GM10266 (cell line): Measurements from ENCODE around the gene TUBA1A.
"Not testable (repeated sequence)": the region's sequence is repeated elsewhere in the genome, so short reads cannot be mapped to it uniquely, and the experiment has no call there.

Source experiments
- DNase-seq: peaks from one replicate; pipeline ENCODE4 v3.0.0; 2012; ENCODE audit errors: extremely low spot score
- TF ChIP-seq, protein P1 (sequence below): IDR thresholded peaks from 2 replicates; pipeline ENCODE4 v1.5.1; 2012; ENCODE audit warnings: mild to moderate bottlenecking, low read depth; ENCODE audit not compliant: control insufficient read depth, insufficient read depth; ENCODE audit errors: missing control alignments

Gene TUBA1A

DNA sequence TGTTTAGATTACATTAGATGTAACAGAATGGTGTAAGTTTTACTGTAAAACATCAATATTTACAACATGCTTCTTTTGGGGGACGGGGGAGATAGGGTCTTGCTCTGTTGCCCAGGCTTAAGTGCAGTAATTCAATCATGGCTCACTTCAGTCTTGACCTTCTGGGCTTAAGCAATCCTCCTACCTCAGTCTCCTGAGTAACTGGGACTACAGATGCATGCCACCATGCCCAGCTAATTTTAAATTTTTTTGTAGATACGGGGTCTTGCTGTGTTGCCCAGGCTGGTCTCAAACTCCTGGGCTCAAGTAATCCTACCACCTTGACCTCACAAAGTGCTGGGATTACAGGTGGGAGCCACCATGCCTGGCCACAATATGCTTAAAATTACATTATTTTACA lies 23.8 kb downstream of the TUBA1A start:
- no peak for DNase-seq
- TF ChIP-seq, protein P1, sequence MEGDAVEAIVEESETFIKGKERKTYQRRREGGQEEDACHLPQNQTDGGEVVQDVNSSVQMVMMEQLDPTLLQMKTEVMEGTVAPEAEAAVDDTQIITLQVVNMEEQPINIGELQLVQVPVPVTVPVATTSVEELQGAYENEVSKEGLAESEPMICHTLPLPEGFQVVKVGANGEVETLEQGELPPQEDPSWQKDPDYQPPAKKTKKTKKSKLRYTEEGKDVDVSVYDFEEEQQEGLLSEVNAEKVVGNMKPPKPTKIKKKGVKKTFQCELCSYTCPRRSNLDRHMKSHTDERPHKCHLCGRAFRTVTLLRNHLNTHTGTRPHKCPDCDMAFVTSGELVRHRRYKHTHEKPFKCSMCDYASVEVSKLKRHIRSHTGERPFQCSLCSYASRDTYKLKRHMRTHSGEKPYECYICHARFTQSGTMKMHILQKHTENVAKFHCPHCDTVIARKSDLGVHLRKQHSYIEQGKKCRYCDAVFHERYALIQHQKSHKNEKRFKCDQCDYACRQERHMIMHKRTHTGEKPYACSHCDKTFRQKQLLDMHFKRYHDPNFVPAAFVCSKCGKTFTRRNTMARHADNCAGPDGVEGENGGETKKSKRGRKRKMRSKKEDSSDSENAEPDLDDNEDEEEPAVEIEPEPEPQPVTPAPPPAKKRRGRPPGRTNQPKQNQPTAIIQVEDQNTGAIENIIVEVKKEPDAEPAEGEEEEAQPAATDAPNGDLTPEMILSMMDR = no peak

DNA sequence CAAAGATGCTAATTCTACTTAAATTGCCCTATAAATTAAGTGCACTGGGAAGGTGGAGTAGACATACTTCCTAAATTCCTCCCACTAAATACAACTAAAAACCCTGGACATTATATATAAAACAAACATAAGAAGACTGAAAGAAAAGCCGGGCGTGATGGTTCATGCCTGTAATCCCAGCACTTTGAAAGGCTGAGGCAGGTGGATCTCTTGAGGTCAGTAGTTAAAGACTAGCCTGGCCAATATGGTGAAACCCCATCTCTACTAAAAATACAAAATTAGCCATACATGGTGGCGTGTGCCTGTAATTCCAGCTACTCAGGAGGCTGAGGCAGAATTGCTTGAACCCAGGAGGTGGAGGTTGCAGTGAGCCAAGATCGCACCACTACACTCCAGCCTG lies 27.0 kb downstream of the TUBA1A start:
- DNase-seq = not testable (repeated sequence)

DNA sequence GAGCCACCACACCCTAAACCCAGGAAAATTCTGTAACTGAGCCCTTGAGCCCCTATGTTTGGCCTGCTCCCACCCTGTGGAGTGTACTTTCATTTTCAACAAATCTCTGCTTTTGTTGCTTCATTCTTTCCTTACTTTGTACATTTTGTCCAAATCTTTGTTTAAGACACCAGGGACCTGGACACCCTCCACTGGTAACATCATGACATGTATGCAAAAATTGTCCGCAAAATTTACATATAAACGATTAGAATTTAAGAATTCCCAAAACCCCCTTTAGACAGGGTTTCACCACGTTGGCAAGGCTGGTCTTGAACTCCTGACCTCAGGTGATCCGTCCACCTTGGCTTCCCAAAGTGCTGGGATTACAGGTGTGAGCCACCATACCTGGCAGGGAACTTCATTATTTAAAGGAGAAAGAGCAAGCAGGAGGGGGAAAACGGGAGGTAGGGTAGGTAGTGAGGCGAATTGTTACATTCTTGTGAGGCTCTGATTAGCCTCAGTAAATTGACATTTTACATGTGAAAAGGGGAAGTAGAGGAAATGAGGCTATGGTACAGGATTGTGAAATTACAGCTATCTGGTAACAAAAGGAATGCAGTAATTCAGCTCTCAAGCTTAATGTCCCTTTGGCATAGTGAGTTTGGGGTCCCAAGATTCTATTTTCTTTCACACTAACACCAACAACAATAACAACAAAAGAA lies 27.6 kb downstream of the TUBA1A start:
- no peak for DNase-seq

DNA sequence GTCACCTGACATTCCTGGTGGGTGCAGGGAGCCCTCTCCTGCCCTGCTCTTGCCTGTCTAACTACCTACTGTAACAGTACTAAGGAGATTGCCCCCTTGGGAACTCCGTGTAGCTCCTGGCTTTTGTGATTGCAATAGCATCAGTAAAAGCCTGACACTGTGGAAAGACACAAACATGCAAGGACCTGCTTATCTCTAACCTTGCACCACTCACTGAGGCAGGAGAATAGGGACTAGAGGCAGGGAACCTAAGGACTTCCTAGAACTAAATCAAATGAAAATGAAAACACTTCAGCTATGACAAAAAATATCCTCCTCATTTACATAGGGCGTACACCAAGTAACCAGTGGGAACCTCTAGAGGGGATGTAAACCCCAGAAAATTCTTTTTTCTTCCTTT lies 28.5 kb downstream of the TUBA1A start:
- no peak for DNase-seq
- TF ChIP-seq, protein P1 = no peak

More for the DNA sequence above, 27.6 kb downstream of the TUBA1A start:
- TF ChIP-seq, protein P1 = no peak

DNA sequence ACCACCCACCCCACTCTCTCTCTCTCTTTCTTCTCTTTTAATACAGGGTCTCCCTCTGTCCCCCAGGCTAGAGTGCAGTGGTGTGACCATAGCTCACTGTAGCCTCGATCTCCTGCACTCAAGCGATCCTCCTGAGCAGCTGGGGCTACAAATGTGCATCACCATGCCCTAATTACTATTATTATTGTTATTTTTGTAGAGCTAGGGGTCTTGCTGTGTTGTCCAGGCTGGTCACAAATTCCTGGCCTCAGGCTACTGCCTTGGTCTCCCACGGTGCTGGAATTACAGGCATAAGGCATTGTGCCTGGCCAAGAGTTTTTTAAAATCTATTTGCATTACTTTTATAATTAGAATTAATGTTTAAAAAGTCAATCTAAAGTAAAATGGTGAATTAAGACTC lies 34.7 kb downstream of the TUBA1A start:
- TF ChIP-seq, protein P1 = no peak
- DNase-seq = no peak

DNA sequence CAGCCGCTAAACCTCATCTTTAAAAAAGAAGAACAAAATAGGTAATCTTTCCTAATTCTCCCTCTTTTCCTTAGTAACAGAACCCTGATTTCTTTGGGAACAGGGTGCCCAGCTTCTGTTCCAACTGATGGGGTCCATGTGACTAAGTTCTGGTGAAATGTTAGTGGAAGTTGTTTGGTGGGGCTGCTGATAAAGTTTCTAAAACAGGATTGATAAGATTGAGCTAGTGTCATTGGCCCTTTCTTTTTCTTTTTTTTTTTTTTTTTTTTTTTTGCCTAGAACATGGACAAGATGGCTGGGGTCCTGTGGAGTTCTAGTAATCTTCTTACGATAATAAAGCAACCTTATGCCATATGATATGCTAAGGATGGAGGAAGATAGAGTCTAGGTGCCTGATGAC lies 41.5 kb downstream of the TUBA1A start:
- TF ChIP-seq, protein P1 = no peak
- DNase-seq = no peak

DNA sequence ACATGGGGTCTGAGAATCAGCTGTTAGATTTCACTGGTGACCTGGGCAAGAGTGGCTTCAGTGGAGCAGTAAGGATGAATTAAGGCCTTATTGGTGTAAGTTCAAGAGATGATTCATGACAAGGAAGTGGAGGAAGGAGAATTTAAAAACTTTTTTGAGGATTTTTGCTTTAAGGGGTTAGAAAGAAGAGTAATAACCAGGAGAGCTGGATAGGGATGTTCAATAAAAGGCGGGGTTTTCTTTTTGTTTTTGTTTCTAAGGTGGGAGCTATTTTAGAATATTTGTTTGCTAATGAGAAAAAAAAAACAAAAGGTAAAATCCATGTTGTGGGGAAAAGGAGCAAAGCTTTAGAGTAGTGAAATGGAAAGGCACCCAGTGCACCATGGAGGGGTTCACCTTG lies 42.5 kb downstream of the TUBA1A start:
- TF ChIP-seq, protein P1 = no peak
- DNase-seq = no peak

DNA sequence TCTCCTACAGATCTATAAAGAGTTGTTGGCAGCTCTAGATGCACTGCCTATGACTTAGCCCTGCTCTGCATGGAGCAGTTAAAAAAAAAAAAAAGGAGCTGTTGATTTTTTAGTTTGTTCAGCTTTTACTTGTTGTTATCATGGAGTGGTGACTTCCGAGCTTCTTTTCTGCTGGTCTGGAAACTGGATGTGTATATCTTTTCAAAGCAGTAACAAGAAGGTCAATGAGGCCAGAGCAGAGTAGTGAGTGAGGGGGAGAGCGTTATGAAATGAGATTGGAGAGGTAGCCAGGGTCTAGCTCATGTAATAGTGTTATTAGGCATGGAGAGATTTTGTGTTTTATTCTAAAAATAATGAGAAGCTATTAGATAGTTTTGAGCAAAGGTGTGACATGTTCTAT lies 44.5 kb downstream of the TUBA1A start:
- DNase-seq = no peak
- TF ChIP-seq, protein P1 = no peak
